ENCODE measurements around the gene MYRIP.
"Not testable (repeated sequence)": the region's sequence is repeated elsewhere in the genome, so short reads cannot be mapped to it uniquely, and the experiment has no call there.

MYRIP gene

GRCh38 chr3:40044487-40044886 lies 235.1 kb downstream of the MYRIP start:
- no peak for DNase-seq

GRCh38 chr3:40045051-40045450 lies 235.6 kb downstream of the MYRIP start:
- DNase-seq, result no peak

- no peak for DNase-seq
Measured at GRCh38 chr3:40046149-40046548, 236.7 kb downstream of the MYRIP start.

- no peak for DNase-seq
Measured at GRCh38 chr3:40047406-40047805, 238.0 kb downstream of the MYRIP start.

GRCh38 chr3:40053663-40054062 lies 244.3 kb downstream of the MYRIP start:
- DNase-seq, result no peak

GRCh38 chr3:40054568-40055222 lies 245.3 kb downstream of the MYRIP start:
- DNase-seq, result no peak

- no peak for DNase-seq
Measured at GRCh38 chr3:40055361-40055760, 246.0 kb downstream of the MYRIP start.

GRCh38 chr3:40055956-40056355 lies 246.5 kb downstream of the MYRIP start:
- DNase-seq, result no peak

- no peak for DNase-seq
Measured at GRCh38 chr3:40057077-40057476, 247.7 kb downstream of the MYRIP start.

- no peak for DNase-seq
Measured at GRCh38 chr3:40057786-40058185, 248.4 kb downstream of the MYRIP start.

GRCh38 chr3:40068636-40069035 lies 259.2 kb downstream of the MYRIP start:
- no peak for DNase-seq

- no peak for DNase-seq
Measured at GRCh38 chr3:40070816-40071215, 261.4 kb downstream of the MYRIP start.

- no peak for DNase-seq
Measured at GRCh38 chr3:40071683-40072238, 262.4 kb downstream of the MYRIP start.

GRCh38 chr3:40073310-40074007 lies 264.1 kb downstream of the MYRIP start:
- DNase-seq, result no peak

GRCh38 chr3:40077139-40077538 lies 267.7 kb downstream of the MYRIP start:
- not testable (repeated sequence) for DNase-seq

- not testable (repeated sequence) for DNase-seq
Measured at GRCh38 chr3:40077828-40078492, 268.6 kb downstream of the MYRIP start.

- no peak for DNase-seq
Measured at GRCh38 chr3:40078590-40078989, 269.2 kb downstream of the MYRIP start.

- DNase-seq, result no peak
Measured at GRCh38 chr3:40079203-40079846, 269.9 kb downstream of the MYRIP start.

- no peak for DNase-seq
Measured at GRCh38 chr3:40079847-40080240, 270.4 kb downstream of the MYRIP start.

GRCh38 chr3:40083066-40083465 lies 273.7 kb downstream of the MYRIP start:
- no peak for DNase-seq

- DNase-seq, result not testable (repeated sequence)
Measured at GRCh38 chr3:40084424-40084823, 275.0 kb downstream of the MYRIP start.

- DNase-seq, result no peak
Measured at GRCh38 chr3:40086890-40087883, 277.8 kb downstream of the MYRIP start.
